ENCODE results near the gene TPCN2. TPM values are rescaled to one million over a fixed set of nuclear protein-coding genes. Genes with fewer than 3 reads are reported as not detected.
A peak's percentile ranks its signal among the peaks of the same experiment; 100 is the strongest.
"Not testable (repeated sequence)": the region's sequence is repeated elsewhere in the genome, so short reads cannot be mapped to it uniquely, and the experiment has no call there.

TPCN2 gene
- total RNA-seq = 10 to 100 TPM; 16.8 to 33.8 (median 28.3) TPM

DNA sequence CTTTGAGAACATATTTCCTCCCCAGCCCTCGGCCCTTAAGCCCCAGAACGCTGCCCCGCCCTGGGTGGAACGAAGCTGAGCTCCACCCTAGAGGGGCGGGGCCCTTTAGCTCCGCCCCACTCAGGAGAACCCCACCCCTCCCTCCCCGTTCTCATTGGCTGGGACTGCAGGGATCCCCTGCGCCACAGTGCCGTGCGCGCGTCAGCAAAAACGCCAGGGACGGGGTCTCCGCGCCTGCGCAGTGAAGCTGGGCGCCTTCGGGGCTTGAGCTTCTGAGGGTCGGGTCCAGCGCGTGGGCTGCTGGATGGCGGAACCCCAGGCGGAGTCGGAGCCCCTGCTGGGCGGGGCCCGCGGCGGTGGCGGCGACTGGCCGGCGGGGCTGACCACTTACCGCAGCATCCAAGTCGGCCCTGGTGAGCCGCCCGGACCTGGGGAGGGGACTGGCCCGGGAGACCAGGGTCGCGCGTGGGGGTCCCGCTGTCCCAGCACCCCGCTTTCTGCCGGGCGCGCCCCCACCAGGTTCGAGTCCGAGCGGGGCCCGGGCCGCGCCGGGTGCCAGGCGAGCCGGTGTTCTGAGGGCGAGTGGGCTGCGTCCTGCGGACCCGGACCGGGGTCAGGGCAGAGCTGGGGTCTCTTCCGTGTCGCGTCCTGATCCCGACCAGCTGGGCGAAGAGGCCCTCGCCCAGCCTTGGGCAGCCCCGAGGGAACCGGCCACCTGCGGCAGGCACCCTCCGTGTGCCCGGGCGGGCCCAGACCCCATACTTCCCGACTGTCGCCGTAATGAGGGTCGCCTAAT is at the start of gene TPCN2:
Gene TPCN2 (plus strand): TSS at position 239 of the 796 bp plus-strand sequence. CDS start 66 bp downstream, at position 305.
- ATAC-seq = peak; percentile 95
- Histone ChIP-seq H3K27me3 (no peaks in the 10 kb centered on the region), H3K9me3 (no peaks in the 10 kb centered on the region), H3K27ac (peak within 1 kb of the TSS; percentile 97 to 99 (median 99)), H3K4me1 (peaks cover 0 to 70% (median 32%) of the 10 kb centered on the region in 3 donors), H3K36me3 (peaks cover 0 to 6% of the 10 kb centered on the region in 2 donors), H3K4me3 (peak within 1 kb of the TSS; percentile 83 to 99)
- TF ChIP-seq POLR2A (IDR thresholded peaks at IDR 0.05) (peak; percentile 92 to 95), EP300 (IDR thresholded peaks at IDR 0.05) (no peak), POLR2AphosphoS5 (IDR thresholded peaks at IDR 0.05) (peak; percentile 94)
- TF ChIP-seq, protein P1, sequence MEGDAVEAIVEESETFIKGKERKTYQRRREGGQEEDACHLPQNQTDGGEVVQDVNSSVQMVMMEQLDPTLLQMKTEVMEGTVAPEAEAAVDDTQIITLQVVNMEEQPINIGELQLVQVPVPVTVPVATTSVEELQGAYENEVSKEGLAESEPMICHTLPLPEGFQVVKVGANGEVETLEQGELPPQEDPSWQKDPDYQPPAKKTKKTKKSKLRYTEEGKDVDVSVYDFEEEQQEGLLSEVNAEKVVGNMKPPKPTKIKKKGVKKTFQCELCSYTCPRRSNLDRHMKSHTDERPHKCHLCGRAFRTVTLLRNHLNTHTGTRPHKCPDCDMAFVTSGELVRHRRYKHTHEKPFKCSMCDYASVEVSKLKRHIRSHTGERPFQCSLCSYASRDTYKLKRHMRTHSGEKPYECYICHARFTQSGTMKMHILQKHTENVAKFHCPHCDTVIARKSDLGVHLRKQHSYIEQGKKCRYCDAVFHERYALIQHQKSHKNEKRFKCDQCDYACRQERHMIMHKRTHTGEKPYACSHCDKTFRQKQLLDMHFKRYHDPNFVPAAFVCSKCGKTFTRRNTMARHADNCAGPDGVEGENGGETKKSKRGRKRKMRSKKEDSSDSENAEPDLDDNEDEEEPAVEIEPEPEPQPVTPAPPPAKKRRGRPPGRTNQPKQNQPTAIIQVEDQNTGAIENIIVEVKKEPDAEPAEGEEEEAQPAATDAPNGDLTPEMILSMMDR (IDR thresholded peaks at IDR 0.05) = peak in 2 of 4 experiments; percentile 10 to 26
- no CpG with 5 or more reads among the region's 76 CpGs for WGBS, 2 donors (ENCODE audit: low coverage in 1 of 2)

DNA sequence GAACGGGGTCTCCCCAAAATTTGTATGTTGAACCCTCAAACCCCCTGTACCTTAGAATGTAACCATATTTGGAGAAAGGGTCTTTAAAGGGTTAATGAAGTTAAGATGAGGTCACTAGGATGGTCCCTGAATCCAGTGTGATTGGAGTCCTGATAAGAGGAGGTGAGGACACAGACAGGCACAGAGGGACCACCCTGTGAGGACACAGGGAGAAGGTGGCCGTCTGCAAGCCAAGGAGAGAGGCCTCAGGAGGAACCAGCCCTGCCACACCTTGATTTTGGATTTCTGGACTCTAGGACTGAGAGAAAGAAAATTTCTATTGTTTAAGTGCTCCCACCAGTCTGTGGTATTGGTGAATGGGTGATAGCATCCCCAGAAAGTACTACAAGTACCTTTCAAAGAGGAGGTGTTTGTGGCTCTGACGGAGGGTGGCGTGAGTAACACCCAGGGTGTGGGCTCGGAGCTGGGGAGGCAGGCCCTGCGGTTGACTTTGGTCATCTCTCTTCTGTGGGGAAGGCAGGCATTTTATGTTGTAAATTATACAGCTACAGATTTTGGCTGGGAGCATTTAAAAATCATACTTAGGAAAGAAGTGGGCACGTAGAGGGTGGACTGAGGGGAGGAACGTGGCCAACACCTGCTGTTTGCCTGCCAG is 49.5 kb upstream of the TPCN2 start:
- no peak for ATAC-seq
- H3K4me1 ChIP-seq = peaks cover 4 to 69% (median 61%) of the 10 kb centered on the region in 3 donors
- no peak overlapping the region for H3K4me3 ChIP-seq
- 55 to 72% methylated on average over 2 to 8 of the region's 8 CpGs for WGBS, 2 donors (ENCODE audit: low coverage in 1 of 2)
- H3K9me3 ChIP-seq = no peaks in the 10 kb centered on the region
- H3K27ac ChIP-seq = peak overlapping the region; percentile 89 to 99 (median 98)
- peaks cover 0 to 14% of the 10 kb centered on the region in 2 donors for H3K36me3 ChIP-seq
- H3K27me3 ChIP-seq = no peaks in the 10 kb centered on the region
- no peak for TF ChIP-seq EP300 (IDR thresholded peaks at IDR 0.05)
- TF ChIP-seq POLR2AphosphoS5 (IDR thresholded peaks at IDR 0.05) = peak; percentile 49

DNA sequence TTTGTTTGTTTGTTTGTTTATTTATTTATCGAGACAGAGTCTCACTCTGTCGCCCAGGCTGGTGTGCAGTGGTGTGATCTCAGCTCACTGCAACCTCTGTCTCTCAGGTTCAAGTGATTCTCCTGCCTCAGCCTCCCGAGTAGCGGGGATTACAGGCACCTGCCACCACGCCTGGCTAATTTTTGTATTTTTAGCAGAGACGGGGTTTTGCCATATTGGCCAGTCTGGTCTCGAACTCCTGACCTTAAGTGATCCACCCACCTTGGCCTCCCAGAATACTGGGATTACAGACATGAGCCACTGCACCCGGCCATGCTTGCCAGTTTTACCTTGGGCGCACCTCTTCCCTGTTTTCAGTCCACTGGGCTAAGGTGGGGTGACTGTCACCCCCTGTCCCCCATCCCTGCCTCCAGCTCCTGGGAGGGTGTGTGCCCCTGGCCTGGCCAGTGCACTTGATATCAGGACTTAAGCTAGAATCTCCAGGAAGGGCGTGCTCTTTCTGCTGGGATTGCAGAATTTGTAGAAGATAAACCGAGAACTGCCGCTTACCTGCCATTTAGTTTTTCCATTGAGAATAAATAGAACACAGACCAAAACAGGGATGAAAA is 48.9 kb upstream of the TPCN2 start:
- H3K36me3 ChIP-seq = peaks cover 0 to 20% of the 10 kb centered on the region in 2 donors
- H3K27me3 ChIP-seq, H3K4me3 ChIP-seq, H3K9me3 ChIP-seq, ATAC-seq: not testable (repeated sequence)
- peaks cover 4 to 75% (median 65%) of the 10 kb centered on the region in 3 donors for H3K4me1 ChIP-seq
- peak overlapping the region; percentile 89 to 99 (median 98) for H3K27ac ChIP-seq
- WGBS, 2 donors (ENCODE audit: low coverage in 1 of 2) = 76 to 78% methylated on average over 8 to 9 of the region's 12 CpGs

DNA sequence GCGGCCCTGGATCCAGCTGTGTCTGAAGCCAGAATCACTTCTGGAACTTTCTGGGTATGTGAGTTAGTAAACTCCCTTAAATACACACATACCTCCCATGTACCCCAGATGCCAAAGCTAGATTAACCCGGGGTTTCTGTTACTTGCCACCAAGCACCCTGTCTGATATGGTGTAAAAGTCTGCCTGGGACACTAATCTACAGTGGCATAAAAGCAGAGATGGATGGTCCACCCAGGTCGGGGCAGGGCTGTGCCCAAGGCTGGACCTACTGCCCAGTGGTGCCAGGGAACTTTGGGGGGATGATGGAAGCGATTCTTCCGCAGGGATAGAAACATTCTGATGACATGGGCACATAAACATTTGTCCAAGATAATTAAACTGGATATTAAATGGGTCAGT is 48.3 kb upstream of the TPCN2 start:
- ATAC-seq = peak; percentile 20
- H3K4me1 ChIP-seq = peaks cover 4 to 81% (median 66%) of the 10 kb centered on the region in 3 donors
- H3K36me3 ChIP-seq = peaks cover 0 to 26% of the 10 kb centered on the region in 2 donors

DNA sequence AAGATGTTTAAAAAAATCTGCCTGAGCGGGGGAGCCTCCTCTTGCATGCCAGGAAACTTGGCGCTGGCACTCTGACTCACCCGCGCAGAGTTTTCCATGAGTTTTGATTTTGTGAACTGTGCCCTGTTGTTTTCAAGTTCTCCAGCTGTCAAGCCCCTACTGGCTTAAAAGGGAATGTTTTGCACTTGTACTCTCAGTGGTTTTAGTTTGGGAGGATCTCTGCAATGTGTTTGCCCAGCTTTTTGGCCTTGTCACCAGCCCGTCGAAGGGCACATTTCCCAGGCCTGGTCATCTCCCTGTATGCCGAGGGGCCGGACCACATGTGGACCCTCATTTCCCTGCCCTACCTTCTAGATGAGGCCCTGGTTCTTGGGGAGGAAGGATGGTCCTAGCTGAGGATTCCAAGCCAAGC is 47.9 kb upstream of the TPCN2 start:
- 4 to 26% methylated on average over 4 to 5 of the region's 8 CpGs for WGBS, 2 donors (ENCODE audit: low coverage in 1 of 2)
- H3K4me1 ChIP-seq = peaks cover 4 to 85% (median 71%) of the 10 kb centered on the region in 3 donors
- TF ChIP-seq, protein P1 (IDR thresholded peaks at IDR 0.05) = peak in 3 of 4 experiments; percentile 53 to 93 (median 92)
- TF ChIP-seq EP300 (IDR thresholded peaks at IDR 0.05) (no peak), POLR2A (IDR thresholded peaks at IDR 0.05) (no peak), POLR2AphosphoS5 (IDR thresholded peaks at IDR 0.05) (peak; percentile 87)

More for the DNA sequence above, 48.3 kb upstream of the TPCN2 start:
- WGBS, 2 donors (ENCODE audit: low coverage in 1 of 2) = 33 to 42% methylated on average over 1 to 4 of the region's 5 CpGs
- TF ChIP-seq EP300 (IDR thresholded peaks at IDR 0.05) = no peak
- TF ChIP-seq POLR2A (IDR thresholded peaks at IDR 0.05) = no peak
- TF ChIP-seq POLR2AphosphoS5 (IDR thresholded peaks at IDR 0.05) = no peak
- TF ChIP-seq, protein P1 (IDR thresholded peaks at IDR 0.05) = no peak
- Histone ChIP-seq H3K27me3 (no peaks in the 10 kb centered on the region), H3K9me3 (no peaks in the 10 kb centered on the region), H3K4me3 (no peak overlapping the region), H3K27ac (peak overlapping the region; percentile 89 to 99 (median 98))

More for the DNA sequence above, 47.9 kb upstream of the TPCN2 start:
- peak; percentile 82 for ATAC-seq
- Histone ChIP-seq H3K36me3 (peaks cover 0 to 30% of the 10 kb centered on the region in 2 donors), H3K27ac (peak overlapping the region; percentile 89 to 99 (median 98)), H3K27me3 (no peaks in the 10 kb centered on the region), H3K4me3 (no peak overlapping the region), H3K9me3 (no peaks in the 10 kb centered on the region)
